Measurements from ENCODE around the gene WNT5B. TPM values are rescaled to one million over a fixed set of nuclear protein-coding genes. Genes with fewer than 3 reads are reported as not detected.
A peak's percentile ranks its signal among the peaks of the same experiment; 100 is the strongest.

Gene WNT5B
- total RNA-seq, 1 experiment from 2014 or later = 0.34 TPM

- peak; percentile 89 for DNase-seq (ENCODE audit: low spot score)
- Histone ChIP-seq H3K4me3 (ENCODE audit: low read depth, low read length, poor library complexity, severe bottlenecking) (peak overlapping the region; percentile 48), H3K36me3 (ENCODE audit: insufficient read depth, low read length, poor library complexity, severe bottlenecking) (no peaks in the 10 kb centered on the region), H3K9me3 (ENCODE audit: low read depth, low read length, poor library complexity, severe bottlenecking) (no peaks in the 10 kb centered on the region), H3K27ac (ENCODE audit: low read depth, low read length, poor library complexity, severe bottlenecking) (peak overlapping the region; percentile 82), H3K27me3 (replicated peaks; ENCODE audit: insufficient read depth, low read depth, low read length, poor library complexity) (no peaks in the 10 kb centered on the region), H3K4me1 (ENCODE audit: insufficient read depth, low read length, poor library complexity, severe bottlenecking) (peaks cover 38% of the 10 kb centered on the region)
- TF ChIP-seq CTCF (conservative IDR thresholded peaks at IDR 0.05; ENCODE audit: low read depth, low read length) = peak; percentile 91
- TF ChIP-seq EZH2 (IDR thresholded peaks at IDR 0.05; ENCODE audit: borderline replicate concordance, low read depth, low read length, poor library complexity, severe bottlenecking) = no peak
- ChIA-PET CTCF (interaction anchor here (0.6 to 1.9 kb wide), 6 partner anchors 8 to 487 kb away, joined by 3 to 10 read pairs (median 4); no protein-coding TSS in a partner anchor), POLR2A (ENCODE audit: low non-redundant PET) (interaction anchor here (0.5 kb wide), 2 partner anchors 86 to 464 kb away, joined by 3 to 4 read pairs; no protein-coding TSS in a partner anchor)
- no TSS peak for BruUV-seq (replicated peaks)
- intact Hi-C loops (cut with micrococcal nuclease; ENCODE audit: unreplicated experiment) = no loop called here
Measured at GRCh38 chr12:1605129-1606020, 23.7 kb upstream of the WNT5B start.

DNA sequence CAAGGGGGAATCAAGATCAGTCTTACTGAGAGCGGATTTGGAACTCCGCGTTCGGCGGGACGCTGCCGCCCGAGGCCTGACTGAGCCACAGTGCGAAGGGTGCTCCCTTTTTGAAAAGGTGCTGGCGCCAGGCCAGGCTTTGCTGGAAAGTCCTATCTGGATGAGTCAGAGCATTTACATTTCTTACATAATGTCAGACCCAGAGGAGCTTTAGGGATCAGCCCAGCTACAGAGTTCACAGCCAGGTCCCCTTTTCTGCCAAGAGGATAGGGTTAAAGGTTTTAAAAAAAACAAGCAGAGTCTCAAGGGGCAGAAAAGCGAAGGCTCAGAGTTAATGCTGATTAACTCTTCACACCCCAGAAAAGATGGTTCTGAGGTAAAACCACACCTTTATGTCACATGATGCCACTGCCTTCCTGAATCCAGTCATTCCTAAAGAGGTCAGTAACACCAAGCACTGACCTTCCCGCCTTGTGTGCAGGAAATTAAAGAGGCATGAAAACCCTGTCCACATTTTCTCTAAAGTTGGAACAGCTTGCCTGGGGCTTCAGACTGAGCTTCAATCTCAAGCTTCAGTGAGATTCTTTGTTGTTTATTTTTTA is 22.9 kb upstream of the WNT5B start:
- DNase-seq (ENCODE audit: low spot score) = peak; percentile 93
- BruUV-seq (replicated peaks) = no TSS peak
- Histone ChIP-seq H3K36me3 (ENCODE audit: insufficient read depth, low read length, poor library complexity, severe bottlenecking) (no peaks in the 10 kb centered on the region), H3K9me3 (ENCODE audit: low read depth, low read length, poor library complexity, severe bottlenecking) (no peaks in the 10 kb centered on the region), H3K27me3 (replicated peaks; ENCODE audit: insufficient read depth, low read depth, low read length, poor library complexity) (no peaks in the 10 kb centered on the region), H3K4me1 (ENCODE audit: insufficient read depth, low read length, poor library complexity, severe bottlenecking) (peaks cover 38% of the 10 kb centered on the region), H3K4me3 (ENCODE audit: low read depth, low read length, poor library complexity, severe bottlenecking) (peak overlapping the region; percentile 48), H3K27ac (ENCODE audit: low read depth, low read length, poor library complexity, severe bottlenecking) (peak overlapping the region; percentile 82)
- POLR2A ChIA-PET (ENCODE audit: low non-redundant PET) = interaction anchor here (0.5 kb wide), 1 partner anchor 465 kb away, joined by 3 read pairs; no protein-coding TSS in a partner anchor
- CTCF ChIA-PET = interaction anchor here (1.1 to 1.9 kb wide), 3 partner anchors 9 to 488 kb away, joined by 3 to 10 read pairs (median 6); no protein-coding TSS in a partner anchor
- TF ChIP-seq CTCF (conservative IDR thresholded peaks at IDR 0.05; ENCODE audit: low read depth, low read length) = no peak
- TF ChIP-seq EZH2 (IDR thresholded peaks at IDR 0.05; ENCODE audit: borderline replicate concordance, low read depth, low read length, poor library complexity, severe bottlenecking) = no peak
- intact Hi-C loops (cut with micrococcal nuclease; ENCODE audit: unreplicated experiment) = no loop called here

DNA sequence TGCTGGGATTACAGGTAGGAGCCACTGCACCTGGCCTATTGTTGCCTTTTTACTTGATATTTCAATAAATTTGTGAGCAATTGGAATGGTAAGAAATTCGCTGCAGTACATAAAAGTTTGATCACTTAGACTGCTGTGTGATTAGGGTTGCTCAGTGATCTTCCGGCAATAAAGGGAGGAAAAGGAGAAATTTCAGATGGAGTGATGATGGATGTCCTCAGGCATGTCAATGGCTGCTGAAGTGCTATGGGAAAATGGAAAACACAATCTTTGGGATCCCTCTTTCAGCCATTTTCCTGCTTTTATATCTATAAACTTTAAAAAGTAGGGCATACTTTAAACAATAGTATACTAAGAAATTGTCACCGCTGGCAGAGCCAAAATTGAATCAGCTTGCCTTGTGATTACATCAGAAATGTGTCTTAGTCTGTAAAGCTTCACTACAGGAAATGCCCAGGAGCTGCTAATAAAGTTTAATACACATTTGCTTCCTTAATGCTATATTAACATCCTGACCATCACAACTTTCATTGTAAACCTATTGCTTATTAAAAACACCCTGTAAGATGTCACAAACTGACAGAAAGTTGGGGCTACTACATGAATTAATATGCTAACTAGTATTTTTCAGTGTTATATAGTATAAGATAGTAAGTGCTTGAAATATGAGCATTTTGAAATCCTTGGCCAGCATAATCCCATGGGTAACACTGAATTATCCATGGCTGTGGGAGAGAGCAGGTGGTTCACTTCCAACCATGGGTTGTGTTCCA is 20.9 kb upstream of the WNT5B start:
- Histone ChIP-seq H3K9me3 (ENCODE audit: low read depth, low read length, poor library complexity, severe bottlenecking) (no peaks in the 10 kb centered on the region), H3K4me1 (ENCODE audit: insufficient read depth, low read length, poor library complexity, severe bottlenecking) (peaks cover 38% of the 10 kb centered on the region), H3K36me3 (ENCODE audit: insufficient read depth, low read length, poor library complexity, severe bottlenecking) (no peaks in the 10 kb centered on the region), H3K4me3 (ENCODE audit: low read depth, low read length, poor library complexity, severe bottlenecking) (no peak overlapping the region), H3K27me3 (replicated peaks; ENCODE audit: insufficient read depth, low read depth, low read length, poor library complexity) (no peaks in the 10 kb centered on the region), H3K27ac (ENCODE audit: low read depth, low read length, poor library complexity, severe bottlenecking) (peak overlapping the region; percentile 78)
- DNase-seq (ENCODE audit: low spot score) = peak; percentile 73
- CTCF ChIA-PET = no interaction called here
- intact Hi-C loops (cut with micrococcal nuclease; ENCODE audit: unreplicated experiment) = no loop called here
- no TSS peak for BruUV-seq (replicated peaks)
- no peak for TF ChIP-seq CTCF (conservative IDR thresholded peaks at IDR 0.05; ENCODE audit: low read depth, low read length)
- POLR2A ChIA-PET (ENCODE audit: low non-redundant PET) = no interaction called here
